ENCODE data around the gene CDK14. TPM values are rescaled to one million over a fixed set of nuclear protein-coding genes. Genes with fewer than 3 reads are reported as not detected.

The CDK14 gene
- total RNA-seq, 2 donors from 2014 or later, result 8.7 to 13.4 TPM

DNA sequence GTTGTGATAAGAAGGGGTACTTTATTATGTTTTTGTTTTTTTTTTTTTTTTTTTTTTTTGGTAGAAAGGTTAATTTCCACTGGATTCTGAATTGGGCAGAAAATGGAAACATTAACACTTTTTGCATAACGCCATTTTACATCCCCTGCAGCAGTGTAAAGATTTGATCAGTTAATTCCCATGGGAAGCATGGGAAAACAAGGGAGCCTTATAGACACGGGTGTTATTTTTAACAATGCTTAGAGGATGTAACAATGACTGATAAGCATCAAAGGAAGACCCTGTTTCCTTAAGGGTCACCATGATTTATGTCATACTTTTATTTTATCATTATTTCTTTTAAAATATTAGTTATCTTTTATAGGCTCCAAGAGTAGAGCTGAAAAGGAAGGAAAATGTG is 140.2 kb downstream of the CDK14 start:
- no peak for TF ChIP-seq CTCF (conservative IDR thresholded peaks at IDR 0.05)
- no peak overlapping the region for H3K4me3 ChIP-seq (ENCODE audit: low read length)

GRCh38 chr7:90736968-90737939 is 141.1 kb downstream of the CDK14 start:
- no peak overlapping the region for H3K4me3 Mint-ChIP-seq
- Histone ChIP-seq H3K9me3 (ENCODE audit: control insufficient read depth, low read length) (no peaks in the 10 kb centered on the region), H3K4me3 (ENCODE audit: low read length) (no peak overlapping the region), H3K27me3 (ENCODE audit: control insufficient read depth, insufficient read depth, low read length, poor library complexity, severe bottlenecking) (no peaks in the 10 kb centered on the region), H3K4me1 (ENCODE audit: control insufficient read depth, insufficient read depth, low read length) (no peaks in the 10 kb centered on the region), H3K9ac (ENCODE audit: extremely low read depth, low read length, poor library complexity, severe bottlenecking) (no peak overlapping the region), H3K27ac (ENCODE audit: low read depth, low read length) (no peak overlapping the region), H3K36me3 (ENCODE audit: control insufficient read depth, insufficient read depth, low read length) (no peaks in the 10 kb centered on the region)
- peaks cover 19% of the 10 kb centered on the region for H3K9me3 Mint-ChIP-seq
- H3K27me3 Mint-ChIP-seq (ENCODE audit: insufficient read depth), result no peaks in the 10 kb centered on the region
- WGBS, 2 experiments (ENCODE audit: insufficient coverage in 1 of 2, insufficient read length in 1 of 2), result 94% methylated on average over 3 of the region's 4 CpGs; no CpG with 5 or more reads in 1 of the 2 experiments
- H3K4me1 Mint-ChIP-seq, result no peaks in the 10 kb centered on the region
- DNase-seq, result no peak
- H3K27ac Mint-ChIP-seq, result no peak overlapping the region
- peaks cover 2% of the 10 kb centered on the region for H3K36me3 Mint-ChIP-seq (ENCODE audit: low read depth)
- no peak for TF ChIP-seq CTCF (conservative IDR thresholded peaks at IDR 0.05)

More for the DNA sequence above, 140.2 kb downstream of the CDK14 start:
- peaks cover 10% of the 10 kb centered on the region for H3K36me3 Mint-ChIP-seq (ENCODE audit: low read depth)
- H3K27ac Mint-ChIP-seq, result no peak overlapping the region
- H3K4me3 Mint-ChIP-seq, result no peak overlapping the region
- H3K27ac ChIP-seq (ENCODE audit: low read depth, low read length), result no peak overlapping the region
- peaks cover 29% of the 10 kb centered on the region for H3K9me3 Mint-ChIP-seq
- no peaks in the 10 kb centered on the region for H3K27me3 ChIP-seq (ENCODE audit: control insufficient read depth, insufficient read depth, low read length, poor library complexity, severe bottlenecking)
- no peaks in the 10 kb centered on the region for H3K36me3 ChIP-seq (ENCODE audit: control insufficient read depth, insufficient read depth, low read length)
- DNase-seq, result no peak
- no peak overlapping the region for H3K9ac ChIP-seq (ENCODE audit: extremely low read depth, low read length, poor library complexity, severe bottlenecking)
- 94 to 100% methylated on average over 1 to 2 of the region's 2 CpGs for WGBS, 2 experiments (ENCODE audit: insufficient coverage in 1 of 2, insufficient read length in 1 of 2)
- no peaks in the 10 kb centered on the region for H3K4me1 Mint-ChIP-seq
- H3K4me1 ChIP-seq (ENCODE audit: control insufficient read depth, insufficient read depth, low read length), result no peaks in the 10 kb centered on the region
- H3K27me3 Mint-ChIP-seq (ENCODE audit: insufficient read depth), result no peaks in the 10 kb centered on the region
- H3K9me3 ChIP-seq (ENCODE audit: control insufficient read depth, low read length), result no peaks in the 10 kb centered on the region

- no peak for TF ChIP-seq CTCF (conservative IDR thresholded peaks at IDR 0.05)
- no peak for DNase-seq
- no peak overlapping the region for H3K4me3 ChIP-seq (ENCODE audit: low read length)
- H3K36me3 ChIP-seq (ENCODE audit: control insufficient read depth, insufficient read depth, low read length), result no peaks in the 10 kb centered on the region
- no peaks in the 10 kb centered on the region for H3K9me3 ChIP-seq (ENCODE audit: control insufficient read depth, low read length)
- H3K27ac ChIP-seq (ENCODE audit: low read depth, low read length), result no peak overlapping the region
- Mint-ChIP-seq H3K9me3 (peaks cover 9% of the 10 kb centered on the region), H3K27ac (no peak overlapping the region), H3K4me1 (no peaks in the 10 kb centered on the region), H3K36me3 (ENCODE audit: low read depth) (no peaks in the 10 kb centered on the region), H3K27me3 (ENCODE audit: insufficient read depth) (no peaks in the 10 kb centered on the region), H3K4me3 (no peak overlapping the region)
- 100% methylated on average over 3 of the region's 3 CpGs for WGBS, 2 experiments (ENCODE audit: insufficient coverage in 1 of 2, insufficient read length in 1 of 2)
- H3K4me1 ChIP-seq (ENCODE audit: control insufficient read depth, insufficient read depth, low read length), result no peaks in the 10 kb centered on the region
- no peak overlapping the region for H3K9ac ChIP-seq (ENCODE audit: extremely low read depth, low read length, poor library complexity, severe bottlenecking)
- H3K27me3 ChIP-seq (ENCODE audit: control insufficient read depth, insufficient read depth, low read length, poor library complexity, severe bottlenecking), result no peaks in the 10 kb centered on the region
Observed at GRCh38 chr7:90738249-90738648, 142.1 kb downstream of the CDK14 start.
